ENCODE measurements around the gene HTT.

Gene HTT

GRCh38 chr4:3267576-3268394 lies 193.3 kb downstream of the HTT start:
- DNase-seq (ENCODE audit: low read depth) = no peak

- no peak for DNase-seq (ENCODE audit: low read depth)
These were observed 194.1 kb downstream of the HTT start for GRCh38 chr4:3268395-3269104.

GRCh38 chr4:3269105-3269927 lies 194.8 kb downstream of the HTT start:
- DNase-seq (ENCODE audit: low read depth) = no peak

DNA sequence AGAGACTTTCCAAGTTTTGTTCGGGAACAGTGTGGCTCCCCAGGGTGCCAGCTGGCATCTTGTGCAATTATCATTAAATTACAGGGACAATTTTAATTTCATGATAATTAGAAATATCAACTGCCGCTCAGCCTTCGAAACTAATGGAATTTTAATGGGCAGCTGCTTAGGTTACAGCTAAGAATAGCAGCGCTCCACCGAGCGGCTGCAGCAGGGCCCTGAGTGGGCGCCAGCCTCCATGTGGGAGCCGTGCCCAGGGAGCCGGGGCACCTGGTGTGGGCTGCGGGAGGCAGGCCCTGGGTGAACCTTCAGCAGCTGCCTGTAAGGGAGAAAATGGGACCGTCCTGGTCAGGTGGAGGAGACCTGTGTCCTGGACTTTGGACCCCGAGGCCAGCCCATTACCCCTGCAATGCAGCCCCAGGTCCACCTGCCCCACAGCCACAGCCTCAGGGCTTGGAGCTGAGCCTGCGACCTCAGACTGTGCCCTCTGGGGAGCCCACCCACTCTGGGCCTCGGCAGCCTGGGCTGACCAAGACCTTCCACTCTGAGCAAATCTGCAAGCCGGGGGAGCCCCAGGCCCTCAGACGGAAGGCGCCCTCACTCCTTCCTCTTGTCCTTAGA lies 195.6 kb downstream of the HTT start:
- no peak for DNase-seq (ENCODE audit: low read depth)

GRCh38 chr4:3271131-3271530 lies 196.7 kb downstream of the HTT start:
- no peak for DNase-seq (ENCODE audit: low read depth)

DNA sequence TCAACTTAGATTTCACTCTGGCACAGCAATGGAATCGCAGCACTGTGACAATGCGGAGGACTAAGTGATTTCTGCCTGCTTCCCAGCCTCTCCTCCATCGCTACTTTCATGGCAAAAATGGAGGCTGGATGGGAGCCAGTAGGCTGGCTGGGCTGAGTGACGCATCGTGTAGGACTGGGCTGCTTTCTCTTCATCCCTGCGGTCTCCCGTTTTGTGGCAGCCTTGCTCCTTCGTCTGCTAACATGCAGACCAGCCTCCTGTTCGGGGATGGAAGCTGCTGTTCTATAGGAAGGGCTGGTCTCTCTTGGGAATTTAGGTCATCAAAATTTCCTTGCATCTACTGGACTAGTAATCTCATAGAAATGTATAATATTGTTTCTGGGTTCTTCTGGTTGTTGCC lies 202.5 kb downstream of the HTT start:
- no peak for DNase-seq (ENCODE audit: low read depth)

GRCh38 chr4:3280466-3280865 lies 206.0 kb downstream of the HTT start:
- no peak for DNase-seq (ENCODE audit: low read depth)

GRCh38 chr4:3283483-3283882 lies 209.0 kb downstream of the HTT start:
- no peak for DNase-seq (ENCODE audit: low read depth)

- no peak for DNase-seq (ENCODE audit: low read depth)
These were observed 209.4 kb downstream of the HTT start for GRCh38 chr4:3283916-3284315.

DNA sequence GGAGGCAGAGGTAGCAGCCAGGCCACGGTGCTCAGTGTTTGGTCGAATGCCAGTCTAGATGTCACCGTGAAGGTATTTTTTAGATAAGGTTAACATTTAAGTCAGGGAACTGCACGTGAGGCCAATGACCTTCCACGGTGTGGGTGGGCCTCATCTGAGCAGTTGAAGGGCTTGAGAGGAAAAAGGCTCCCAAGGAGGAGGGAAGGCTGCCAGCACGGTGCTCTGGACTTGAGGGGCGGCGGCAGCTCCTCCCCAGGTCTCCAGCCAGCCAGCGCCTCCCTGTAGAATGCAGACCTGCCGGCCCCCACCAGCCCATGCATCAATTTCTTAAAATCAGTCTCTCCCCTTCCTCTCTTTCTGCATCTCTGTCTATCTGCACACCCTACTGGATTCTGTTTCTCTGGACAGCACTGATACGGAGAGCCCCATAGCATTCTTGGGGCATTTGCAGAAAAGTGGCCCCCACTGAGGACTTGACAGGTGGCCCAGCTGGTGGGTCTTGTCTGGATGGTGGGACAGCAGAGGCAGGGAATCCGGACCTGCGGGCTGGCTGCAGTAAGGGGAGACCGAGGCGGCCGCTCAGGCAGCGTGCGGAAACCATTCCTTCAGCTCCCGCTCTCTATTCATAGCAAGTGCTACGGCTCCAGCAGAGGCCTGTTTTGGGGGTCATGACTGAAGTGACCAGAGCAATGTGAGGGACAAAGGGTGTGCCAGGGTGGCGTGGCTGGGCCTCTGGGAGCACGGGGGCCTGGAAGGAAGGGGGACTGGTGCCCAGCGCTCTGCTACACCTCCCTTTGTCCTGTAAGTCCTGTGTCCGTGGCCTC lies 210.5 kb downstream of the HTT start:
- no peak for DNase-seq (ENCODE audit: low read depth)

DNA sequence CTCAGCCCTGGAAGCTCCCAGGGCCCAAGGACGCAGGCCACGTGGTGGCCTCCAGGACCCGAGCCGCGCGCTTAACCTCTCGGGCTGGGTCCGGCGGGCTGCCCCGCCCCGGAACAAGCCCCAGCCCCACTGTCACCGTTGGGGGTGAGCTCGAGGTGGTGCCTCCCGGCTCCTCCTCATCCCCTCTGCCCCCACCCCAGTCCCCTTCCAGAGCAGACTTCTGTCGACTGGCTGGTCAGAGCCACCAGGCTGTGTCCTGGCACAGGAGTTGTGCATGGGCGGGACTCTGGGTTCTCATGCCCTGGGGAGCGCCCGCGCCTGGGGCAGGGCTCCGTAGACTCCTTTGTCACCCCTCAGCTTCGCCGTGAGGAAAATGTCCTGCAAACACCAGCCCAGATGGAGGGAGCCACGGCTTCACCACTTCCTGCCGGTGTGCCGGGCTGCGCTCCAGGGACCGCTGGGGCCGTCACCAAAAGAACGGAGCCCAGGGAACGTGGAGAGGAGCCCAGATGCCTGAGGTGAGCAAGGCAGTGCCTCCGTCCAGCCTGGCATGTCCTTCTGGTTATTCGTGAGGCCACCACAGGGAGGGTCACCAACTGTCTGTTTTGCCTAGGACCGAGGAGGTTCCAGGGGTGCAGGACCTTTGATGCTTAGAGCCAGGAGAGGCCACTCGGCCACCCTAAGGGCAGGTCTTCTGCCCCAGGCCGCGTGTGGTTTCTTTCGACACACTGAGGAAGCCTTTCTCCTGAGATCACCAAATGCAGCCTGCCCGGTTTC lies 211.3 kb downstream of the HTT start:
- DNase-seq (ENCODE audit: low read depth) = no peak

GRCh38 chr4:3286335-3287175 lies 212.1 kb downstream of the HTT start:
- DNase-seq (ENCODE audit: low read depth) = no peak

GRCh38 chr4:3287271-3287971 lies 212.9 kb downstream of the HTT start:
- no peak for DNase-seq (ENCODE audit: low read depth)

DNA sequence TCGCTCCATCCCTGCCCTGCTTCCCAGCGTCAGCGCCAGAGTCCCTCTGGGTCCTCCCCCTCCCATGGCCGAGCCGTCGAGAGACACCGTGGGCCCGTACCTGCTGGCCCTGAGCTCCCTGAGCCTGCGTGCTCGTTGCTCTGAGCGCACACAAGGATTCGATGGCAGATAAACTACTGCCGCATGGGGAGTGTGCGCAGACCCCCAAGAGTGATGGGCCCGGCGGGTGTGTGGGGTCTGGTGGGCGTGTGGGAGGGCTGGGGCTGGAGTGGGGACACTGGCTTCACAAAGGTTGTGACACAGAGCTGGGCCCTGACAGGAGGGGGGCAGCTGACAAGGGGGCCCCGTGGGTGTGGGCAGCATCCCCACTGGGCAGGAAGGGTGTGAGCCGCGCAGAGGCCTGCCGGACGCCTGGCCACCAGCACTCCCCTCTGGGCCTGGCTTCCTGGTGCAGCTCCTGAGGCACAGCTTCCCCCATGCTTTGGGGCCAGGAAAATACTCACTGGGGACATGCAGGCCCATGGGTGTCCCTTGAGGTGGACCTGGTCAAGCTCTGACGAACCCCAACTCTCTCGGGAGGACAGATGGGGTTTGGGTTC lies 213.6 kb downstream of the HTT start:
- DNase-seq (ENCODE audit: low read depth) = no peak

DNA sequence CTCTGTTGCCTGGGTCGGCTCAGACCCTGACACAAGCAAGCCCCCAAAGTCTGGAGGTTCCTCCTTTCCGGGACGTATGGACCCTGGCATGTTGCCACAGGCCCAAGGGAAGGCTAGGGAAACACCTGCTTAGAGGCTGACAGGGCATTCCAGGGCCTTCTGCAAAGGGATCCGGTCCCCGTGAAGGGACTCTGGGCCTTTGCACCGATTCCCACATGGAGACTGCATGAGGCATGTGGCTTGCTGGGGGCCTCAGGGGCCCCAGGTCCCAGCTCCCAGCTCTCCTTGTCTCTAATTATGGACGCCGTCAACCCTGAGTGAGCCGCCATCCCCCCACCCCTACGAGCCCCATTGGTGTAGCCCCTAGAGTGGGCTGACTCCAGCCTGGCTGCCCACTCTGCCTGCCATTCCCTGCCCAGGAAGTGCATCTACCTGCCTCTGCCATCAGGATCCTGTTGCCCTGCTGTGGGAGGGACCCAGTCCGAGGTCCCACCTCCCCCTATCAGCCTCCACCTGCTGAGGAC lies 214.2 kb downstream of the HTT start:
- DNase-seq (ENCODE audit: low read depth) = no peak

GRCh38 chr4:3290476-3290875 lies 216.0 kb downstream of the HTT start:
- DNase-seq (ENCODE audit: low read depth) = no peak

GRCh38 chr4:3290889-3291321 lies 216.4 kb downstream of the HTT start:
- no peak for DNase-seq (ENCODE audit: low read depth)

- no peak for DNase-seq (ENCODE audit: low read depth)
These were observed 217.0 kb downstream of the HTT start for GRCh38 chr4:3291411-3291968.
